HG03575 (cell line): ENCODE data around the gene KCNMA1.
"Not testable (repeated sequence)": the region's sequence is repeated elsewhere in the genome, so short reads cannot be mapped to it uniquely, and the experiment has no call there.

Experiments used
- ATAC-seq: cut with Tn5 transposase; IDR thresholded peaks from one replicate; pipeline ENCODE4 v1.9.1; 2021; ENCODE audit not compliant: unreplicated experiment, insufficient number of reproducible peaks, low FRiP score; ENCODE audit errors: extremely low read depth

KCNMA1 gene

GRCh38 chr10:77593771-77594470, 43.7 kb downstream of the KCNMA1 start:
- ATAC-seq, result no peak

- no peak for ATAC-seq
These were observed 44.5 kb downstream of the KCNMA1 start for GRCh38 chr10:77592946-77593636.

- no peak for ATAC-seq
These were observed 45.1 kb downstream of the KCNMA1 start for GRCh38 chr10:77592510-77592909.

- no peak for ATAC-seq
These were observed 46.2 kb downstream of the KCNMA1 start for GRCh38 chr10:77591238-77591880.

- no peak for ATAC-seq
These were observed 47.0 kb downstream of the KCNMA1 start for GRCh38 chr10:77590344-77591237.

- ATAC-seq, result not testable (repeated sequence)
These were observed 47.9 kb downstream of the KCNMA1 start for GRCh38 chr10:77589703-77590102.

GRCh38 chr10:77588886-77589285, 48.7 kb downstream of the KCNMA1 start:
- ATAC-seq, result no peak

GRCh38 chr10:77587416-77587790, 50.2 kb downstream of the KCNMA1 start:
- no peak for ATAC-seq

- no peak for ATAC-seq
These were observed 50.7 kb downstream of the KCNMA1 start for GRCh38 chr10:77586719-77587415.

- no peak for ATAC-seq
These were observed 52.7 kb downstream of the KCNMA1 start for GRCh38 chr10:77584938-77585337.

- ATAC-seq, result no peak
These were observed 54.1 kb downstream of the KCNMA1 start for GRCh38 chr10:77583527-77583926.

- no peak for ATAC-seq
These were observed 54.9 kb downstream of the KCNMA1 start for GRCh38 chr10:77582710-77583115.

GRCh38 chr10:77581738-77582137, 55.9 kb downstream of the KCNMA1 start:
- no peak for ATAC-seq

- no peak for ATAC-seq
These were observed 57.1 kb downstream of the KCNMA1 start for GRCh38 chr10:77580482-77580881.

- ATAC-seq, result no peak
These were observed 58.9 kb downstream of the KCNMA1 start for GRCh38 chr10:77578583-77579227.

- no peak for ATAC-seq
These were observed 59.9 kb downstream of the KCNMA1 start for GRCh38 chr10:77577666-77578229.

- no peak for ATAC-seq
These were observed 61.1 kb downstream of the KCNMA1 start for GRCh38 chr10:77576444-77577032.

GRCh38 chr10:77576007-77576367, 61.6 kb downstream of the KCNMA1 start:
- ATAC-seq, result no peak
